GM21786 (cell line): Measurements from ENCODE around the gene FOXO6.
A peak's percentile ranks its signal among the peaks of the same experiment; 100 is the strongest.

Experiments used
- ATAC-seq: cut with Tn5 transposase; IDR thresholded peaks from one replicate; pipeline ENCODE4 v1.9.1; 2021; ENCODE audit not compliant: unreplicated experiment

The FOXO6 gene

DNA sequence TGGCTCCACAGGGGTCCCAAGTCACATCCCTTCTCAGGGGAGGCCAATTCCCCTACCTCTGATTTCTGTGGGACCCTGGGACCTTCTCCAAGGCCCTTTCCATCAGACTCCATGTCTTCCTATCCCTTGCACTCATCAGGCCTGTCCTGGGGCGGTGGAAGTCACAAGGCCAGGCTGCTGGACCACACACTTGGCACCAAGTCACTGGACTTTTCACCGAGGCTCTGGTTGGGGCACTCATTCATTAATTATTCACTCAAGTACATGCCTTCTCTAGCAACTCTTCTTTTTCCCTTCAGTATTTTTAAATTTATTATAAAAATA, 11.2 kb upstream of the FOXO6 start:
- ATAC-seq: no peak

DNA sequence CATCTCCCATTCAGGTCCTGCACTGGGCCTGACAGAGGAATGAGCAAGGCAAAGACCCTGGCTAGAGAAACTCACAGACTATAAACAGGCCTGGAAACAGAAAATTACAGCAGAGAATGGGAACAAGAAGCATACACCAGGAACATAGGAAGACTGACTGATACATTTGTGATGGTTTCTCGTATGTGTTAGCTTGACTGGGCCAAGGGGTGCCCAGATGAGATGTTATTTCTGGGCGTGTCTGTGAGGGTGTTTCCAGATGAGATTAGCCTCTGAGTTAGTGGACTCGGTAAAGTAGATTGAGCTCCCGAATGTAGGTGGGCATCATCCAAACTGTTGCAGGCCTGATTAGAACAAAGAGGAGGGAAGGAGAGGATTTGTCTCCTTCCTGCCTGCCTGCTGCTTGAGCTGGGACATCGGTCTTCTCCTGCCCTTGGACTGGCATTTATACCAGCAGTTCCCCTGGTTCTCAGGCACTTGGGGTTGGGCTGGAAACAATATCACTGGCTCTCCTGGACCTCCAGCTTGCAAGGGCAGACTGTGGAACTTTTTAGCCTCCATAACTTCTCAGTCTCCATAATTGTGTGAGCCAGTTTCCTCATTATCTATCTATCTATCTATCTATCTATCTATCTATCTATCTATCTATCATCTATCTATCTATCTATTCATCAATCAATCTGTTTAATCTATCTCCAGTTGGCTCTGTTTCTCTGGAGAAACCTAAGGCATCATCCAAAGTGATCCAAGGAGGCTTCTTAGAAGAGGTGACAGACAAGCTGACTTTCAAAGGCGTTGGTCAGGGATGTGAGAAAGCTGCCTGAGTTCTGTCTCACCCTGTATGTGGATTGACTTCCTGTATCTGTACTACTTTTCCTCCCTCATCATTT, 9.7 kb upstream of the FOXO6 start:
- ATAC-seq: no peak

DNA sequence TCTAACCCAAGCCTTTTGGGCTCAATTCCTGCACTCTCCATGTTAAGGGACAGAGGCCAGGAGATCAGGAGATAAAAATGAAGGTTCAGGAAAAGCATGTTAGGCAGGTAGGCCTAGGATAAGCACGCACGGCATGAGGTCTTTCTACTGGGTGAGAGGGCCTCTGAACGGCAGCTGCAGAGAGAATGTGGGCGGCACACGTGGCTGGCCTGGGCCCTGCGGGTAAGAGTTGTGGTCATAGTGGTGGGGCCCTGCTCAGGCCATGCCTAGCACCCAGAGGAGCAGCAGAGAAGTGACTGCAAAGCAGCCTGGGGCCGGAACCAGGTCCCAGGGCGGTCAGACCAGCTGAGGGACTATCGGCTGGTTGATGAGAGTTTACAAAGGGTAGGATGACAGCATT, 7.5 kb upstream of the FOXO6 start:
- ATAC-seq: peak; percentile 80

DNA sequence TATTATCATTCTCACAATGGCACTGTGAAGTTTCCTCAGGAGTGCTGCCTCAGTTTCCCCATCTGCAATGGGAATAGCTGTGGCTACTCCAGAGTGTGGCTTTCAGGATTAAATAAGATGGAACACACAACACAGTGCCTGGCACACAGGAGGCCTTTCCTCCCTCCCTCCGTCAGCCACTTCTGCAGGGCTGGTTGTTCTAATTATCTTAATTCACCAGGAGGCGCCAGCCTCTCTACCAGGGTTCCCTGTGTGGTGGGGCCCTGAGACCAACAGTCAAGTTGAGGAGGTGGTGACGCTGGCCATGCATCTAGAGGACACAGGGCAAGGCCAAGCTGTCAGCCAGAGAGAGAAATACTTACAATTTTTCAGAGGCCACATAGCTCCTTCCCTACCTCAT, 6.3 kb upstream of the FOXO6 start:
- ATAC-seq: no peak

DNA sequence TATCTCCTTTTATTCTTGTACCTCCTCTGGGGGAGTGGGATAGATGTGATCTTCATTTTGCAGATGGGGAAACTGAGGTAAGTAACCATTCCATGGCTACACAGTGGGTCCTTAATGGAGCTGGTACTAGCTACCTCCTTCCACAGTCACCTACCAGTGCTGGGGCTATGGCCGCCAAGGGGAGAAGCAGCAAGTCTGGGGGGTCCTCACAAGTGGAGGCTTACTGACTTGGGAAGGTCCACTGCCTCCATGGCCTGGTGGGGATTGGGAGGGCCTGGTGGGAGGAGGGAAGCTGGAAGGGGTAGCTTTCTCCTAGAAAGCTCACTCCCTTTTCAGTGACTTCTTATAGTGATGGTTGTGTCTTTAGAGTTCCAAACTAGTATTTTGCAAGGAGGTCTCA, 5.9 kb upstream of the FOXO6 start:
- no peak for ATAC-seq

DNA sequence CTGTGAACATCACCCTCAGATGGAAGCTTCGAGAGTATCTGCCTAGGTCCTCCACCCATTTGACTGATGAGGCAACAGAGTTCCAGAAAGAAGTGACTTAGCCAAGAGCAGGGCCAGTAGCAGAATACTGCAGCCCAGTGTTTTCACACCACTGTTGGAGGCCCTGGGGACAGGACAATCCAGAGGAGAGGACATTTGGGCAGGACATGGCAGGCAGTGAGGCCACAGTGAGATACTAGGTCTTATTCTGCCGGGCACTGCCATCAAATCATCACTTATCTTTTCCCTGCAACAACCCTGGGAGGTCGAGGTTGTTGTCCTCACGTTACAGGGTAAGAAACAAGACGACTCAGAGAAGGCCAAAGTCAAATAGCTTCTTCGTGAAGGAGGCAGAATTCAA, 5.5 kb upstream of the FOXO6 start:
- no peak for ATAC-seq

DNA sequence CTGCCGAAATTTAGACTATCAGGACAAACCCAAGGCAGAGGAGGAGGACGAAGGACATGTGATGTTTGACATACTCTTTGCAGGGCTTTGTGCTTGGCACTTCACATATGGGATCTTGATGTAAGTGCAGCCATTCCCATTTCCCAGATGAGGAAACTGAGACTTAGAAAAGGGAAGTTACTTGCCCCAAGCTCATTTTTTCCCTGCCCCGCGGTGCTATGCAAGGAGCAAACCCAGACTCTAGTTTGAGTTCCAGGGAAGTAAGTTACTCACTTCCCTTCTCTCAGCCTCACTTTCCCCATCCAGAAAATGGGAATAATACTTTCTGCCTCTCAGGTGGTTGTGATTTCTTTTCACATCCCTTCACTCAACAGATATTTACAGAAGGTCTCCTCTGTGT, 4.5 kb upstream of the FOXO6 start:
- no peak for ATAC-seq

DNA sequence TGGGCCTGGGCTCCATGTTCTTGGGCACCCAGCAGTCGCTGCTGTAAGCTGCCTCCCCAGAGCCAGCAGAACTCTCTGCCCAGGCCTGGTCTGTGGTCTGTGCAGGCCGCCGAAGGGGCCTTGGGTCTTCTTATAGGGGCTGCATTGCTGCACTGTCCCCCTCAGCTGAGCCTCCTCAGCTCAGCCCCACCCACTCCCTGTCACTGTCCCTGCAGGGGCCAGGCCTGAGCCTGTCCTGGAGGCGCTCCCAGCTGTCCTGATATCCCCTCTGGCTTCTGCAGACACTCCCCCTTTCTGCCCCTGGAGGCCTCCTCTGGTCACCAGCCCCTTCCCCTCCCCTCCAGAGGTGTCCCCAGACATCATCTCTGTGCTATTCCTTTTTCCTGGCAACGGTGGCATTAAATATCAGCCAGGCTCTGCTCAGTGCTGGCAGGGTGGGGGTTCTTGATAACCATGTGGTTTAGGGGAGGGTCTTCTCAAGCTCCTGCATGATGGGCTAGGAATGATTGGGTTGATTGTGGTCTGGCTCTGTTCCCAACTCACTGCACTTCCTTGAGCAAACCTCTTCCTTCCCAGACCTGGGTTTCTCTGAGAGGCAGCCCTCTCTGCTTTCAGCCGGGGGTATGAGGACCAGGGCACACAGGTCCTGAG, 3.7 kb upstream of the FOXO6 start:
- ATAC-seq: no peak

DNA sequence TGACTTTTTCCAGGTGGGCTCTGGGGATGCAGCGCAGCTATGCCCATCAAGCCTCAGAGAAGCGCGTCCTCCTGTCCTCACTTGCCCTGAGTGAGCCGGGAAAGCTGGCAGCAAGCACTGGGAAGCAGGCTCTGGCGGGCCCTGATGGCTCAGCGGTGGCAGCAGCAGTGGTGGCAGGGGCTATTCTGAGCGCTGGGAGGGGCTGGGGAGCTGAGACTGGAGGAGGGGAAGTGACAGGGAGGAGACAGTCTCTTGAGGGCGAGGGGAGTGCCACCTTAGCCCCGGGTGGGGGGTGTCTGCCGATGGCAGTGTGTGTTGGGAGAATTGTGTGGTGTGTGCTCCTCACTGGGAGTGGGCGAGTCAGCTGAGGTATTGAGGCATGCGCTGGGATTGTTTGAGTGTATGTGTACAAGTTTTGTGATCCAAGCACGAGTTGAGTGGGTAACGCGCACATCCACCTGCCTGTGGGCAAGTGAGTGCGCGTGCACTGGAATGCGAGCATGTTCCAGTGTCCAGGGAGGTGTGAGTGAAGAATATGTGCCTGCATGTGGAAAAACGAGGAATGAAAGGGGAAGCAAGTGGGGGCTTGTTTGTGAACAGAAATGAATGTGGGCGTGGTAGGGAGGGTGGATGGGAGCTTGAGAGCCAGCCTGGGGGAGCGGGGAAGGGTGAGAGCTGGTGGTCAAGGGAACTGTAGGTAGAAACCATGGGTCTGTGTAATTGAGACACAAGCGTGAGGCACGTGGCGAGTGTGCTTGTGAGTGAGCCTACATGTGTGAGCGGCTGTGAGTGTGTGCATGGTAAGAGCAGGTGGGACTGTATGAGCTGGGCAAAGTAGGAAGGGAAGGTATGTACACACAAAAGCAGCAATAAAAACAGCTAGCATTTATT, 2.9 kb upstream of the FOXO6 start:
- no peak for ATAC-seq

DNA sequence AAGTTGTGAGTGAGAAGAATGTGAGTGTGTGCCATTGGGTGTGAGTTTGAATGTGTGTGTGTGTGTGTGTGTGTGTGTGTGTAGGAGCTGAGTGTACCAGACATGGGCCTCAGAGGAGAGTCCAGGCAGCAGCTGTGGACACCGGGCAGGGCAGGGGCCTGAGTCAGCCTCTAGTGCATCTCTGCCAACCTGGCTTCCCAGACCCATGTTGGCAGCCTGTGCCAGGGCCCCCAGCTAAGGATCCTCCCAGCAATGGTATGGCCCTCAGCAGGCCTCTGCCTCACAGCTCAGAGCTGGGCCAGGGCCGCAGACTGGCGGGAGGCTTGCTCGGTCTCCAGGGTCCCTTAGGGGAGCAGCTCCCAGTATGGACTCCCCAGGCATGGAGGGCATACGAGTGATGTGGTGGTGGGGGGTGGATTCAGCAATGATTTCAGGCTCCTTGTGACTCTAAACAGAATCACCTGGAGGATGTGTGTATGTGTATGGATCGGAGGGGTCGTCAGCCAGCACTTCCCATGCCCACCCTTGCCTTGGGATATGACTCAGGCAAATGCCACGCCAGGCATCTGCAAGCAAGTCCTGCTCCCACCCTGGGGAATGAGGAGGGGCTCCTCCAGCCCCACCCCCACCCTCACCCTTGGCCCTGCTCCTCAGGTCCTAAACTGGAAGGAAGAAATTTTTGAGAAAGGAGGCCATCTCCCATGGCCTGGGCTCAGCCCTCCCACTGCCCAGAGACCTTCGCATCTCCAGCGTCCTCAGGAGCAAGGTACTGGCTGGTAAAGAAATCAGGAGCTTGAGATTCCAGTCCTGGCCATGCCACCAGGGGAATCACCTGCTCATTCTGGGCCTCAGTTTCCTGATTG, 1.8 kb upstream of the FOXO6 start:
- ATAC-seq: no peak

DNA sequence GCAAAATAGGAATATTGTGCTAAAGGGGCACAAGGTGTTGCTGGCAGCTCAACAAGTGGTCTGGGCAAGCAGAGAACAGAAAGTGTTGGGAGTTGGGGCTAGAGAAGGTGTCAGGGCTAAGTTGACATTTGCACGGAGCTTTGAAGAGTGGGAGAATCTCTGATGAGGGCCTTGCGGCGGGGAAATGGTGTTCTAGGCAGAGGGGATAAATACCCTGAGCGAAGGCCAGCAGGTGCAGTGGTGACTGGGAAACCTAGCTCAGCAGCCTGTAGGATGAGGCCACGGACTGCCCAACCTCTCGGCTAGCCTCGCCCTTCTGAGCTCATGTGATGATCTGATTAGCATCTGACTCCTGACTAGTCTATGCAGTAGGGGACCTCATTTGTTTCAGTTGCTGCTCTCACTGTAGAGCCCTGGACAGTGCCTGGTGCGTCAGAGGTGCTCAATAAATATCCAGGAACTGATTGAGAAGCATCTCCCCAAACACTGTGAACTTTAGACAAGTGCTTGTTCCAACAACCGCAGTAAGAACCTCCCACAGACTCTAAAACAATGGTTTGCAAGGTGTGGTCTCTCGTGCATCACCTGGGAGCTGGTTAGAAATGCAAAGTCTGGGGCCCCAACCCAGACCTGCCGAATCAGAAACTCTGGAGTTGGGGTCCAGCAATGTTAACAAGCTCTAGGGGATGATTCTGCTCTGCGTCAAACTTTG, 1.0 kb upstream of the FOXO6 start:
- ATAC-seq: no peak

DNA sequence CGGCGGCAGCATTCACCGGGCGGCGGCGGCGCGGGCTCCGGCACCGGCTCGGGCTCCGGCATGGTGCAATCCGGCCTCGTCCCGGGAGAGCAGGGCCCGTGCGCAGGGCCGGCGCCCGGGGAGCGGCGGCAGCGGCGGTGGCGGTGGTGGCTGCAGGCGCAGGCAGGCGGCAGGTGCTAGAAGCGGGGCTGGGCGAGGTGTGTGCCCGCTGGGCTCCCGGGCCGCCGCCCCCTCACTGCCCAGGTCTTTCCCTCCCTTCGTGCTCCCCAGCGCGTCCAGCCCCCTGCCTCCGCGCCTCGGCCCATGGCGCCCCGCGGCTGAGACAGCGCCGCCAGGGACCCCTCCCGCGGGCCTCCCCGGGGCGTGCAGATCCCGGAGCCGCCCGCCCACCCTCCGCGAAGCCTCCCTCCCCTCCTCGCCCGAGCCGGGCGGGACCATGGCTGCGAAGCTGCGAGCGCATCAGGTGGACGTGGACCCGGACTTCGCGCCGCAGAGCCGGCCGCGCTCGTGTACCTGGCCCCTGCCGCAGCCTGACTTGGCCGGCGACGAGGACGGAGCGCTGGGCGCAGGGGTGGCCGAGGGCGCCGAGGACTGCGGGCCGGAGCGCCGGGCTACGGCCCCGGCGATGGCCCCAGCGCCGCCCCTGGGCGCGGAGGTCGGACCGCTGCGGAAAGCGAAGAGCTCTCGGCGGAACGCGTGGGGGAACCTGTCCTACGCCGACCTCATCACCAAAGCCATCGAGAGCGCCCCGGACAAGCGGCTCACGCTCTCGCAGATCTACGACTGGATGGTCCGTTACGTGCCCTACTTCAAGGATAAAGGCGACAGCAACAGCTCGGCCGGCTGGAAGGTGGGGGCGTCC, 492 bp downstream of the FOXO6 start:
- ATAC-seq: peak; percentile 5

DNA sequence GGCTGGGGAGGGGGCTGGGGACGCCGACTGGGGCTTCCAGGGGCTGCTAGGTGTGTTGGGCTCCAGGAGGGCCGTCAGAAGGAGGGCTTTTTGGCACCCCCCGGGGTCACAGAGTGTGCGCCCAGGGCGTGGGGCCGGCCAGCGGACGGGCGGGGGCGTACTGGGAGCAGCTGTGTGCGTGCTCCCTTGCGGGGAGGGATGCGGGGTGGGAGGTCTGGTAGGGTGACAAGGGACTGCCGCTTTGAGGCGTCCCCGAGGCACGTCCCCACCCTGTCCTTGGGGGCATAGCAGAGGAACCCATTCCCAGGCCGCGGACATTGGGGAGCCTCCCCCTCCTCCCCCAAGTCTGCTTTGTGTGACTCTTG, 1.1 kb downstream of the FOXO6 start:
- ATAC-seq: no peak

DNA sequence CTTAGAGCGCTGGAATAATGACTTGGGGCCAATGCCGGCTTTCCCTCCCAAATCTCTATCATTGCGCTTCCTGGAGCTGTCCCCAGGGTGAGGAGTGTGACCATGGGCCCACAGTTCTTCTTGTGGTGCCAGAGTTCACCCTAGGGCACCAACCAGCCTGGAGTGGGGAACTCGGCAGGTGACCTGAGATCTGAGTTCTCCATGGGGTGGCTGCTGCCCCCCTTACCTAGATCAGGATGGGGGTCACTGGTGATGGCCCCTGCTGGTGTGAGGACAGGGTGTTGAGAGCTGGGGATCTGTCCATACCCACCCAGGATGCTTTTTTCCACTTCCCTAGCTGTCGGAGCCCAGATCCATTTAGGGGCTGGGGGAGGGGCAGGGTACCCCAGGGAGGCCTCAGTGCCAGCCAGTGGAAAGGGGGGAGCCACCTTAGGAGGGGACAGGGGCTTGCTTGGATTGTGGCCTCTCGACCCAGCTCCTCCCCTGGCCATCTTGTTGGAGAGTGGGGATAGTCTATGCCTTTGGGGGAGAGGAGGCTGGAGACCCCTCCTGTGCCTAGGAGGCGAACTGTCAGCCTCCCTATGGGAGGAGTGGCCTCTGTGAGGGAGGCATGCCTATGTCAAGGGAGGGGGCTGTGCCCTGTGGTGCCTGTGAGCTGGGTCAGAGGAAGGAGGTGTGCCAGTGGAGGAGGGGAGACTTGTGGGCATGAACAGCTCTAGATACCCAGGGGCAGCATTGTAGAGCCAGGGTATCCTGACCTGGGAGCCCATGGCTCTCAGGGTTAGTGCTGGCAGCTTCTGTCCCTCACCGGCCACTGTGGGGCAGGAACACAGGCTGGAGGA, 1.7 kb downstream of the FOXO6 start:
- ATAC-seq: no peak

DNA sequence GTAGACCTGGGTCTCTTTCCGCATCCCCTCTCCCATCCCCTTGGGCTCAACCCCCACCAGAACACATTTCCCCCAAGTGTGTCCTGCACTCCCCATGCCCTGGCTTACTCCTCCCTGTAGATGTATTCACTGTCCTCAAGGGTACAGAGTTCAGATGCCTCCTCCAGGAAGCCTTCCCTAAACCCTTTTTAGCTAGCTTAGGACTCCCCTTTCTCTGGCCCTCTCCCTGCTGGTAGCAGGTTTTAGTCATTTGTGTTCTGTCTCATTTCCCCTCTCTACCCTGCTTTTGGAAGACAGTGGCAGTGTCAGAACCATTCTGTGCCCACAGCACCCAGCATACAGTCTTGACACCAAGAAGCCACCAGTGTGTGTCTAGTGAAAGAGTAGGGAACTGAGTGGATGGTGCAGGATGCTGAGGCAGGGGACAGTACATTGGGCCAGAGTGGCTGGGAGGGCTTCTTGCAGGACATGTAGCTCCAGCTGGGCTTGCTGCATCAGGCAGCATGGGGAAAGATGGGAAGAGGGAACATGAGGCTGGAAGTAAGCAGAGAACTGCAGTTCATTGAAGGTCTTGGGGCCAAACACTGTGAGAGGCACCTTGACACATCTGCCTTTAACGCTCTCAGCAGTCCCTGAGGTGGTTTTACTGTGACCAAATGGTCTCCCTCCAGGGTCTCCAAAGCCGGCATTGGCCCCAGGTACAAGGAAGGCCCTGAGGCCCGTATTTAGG, 2.5 kb downstream of the FOXO6 start:
- ATAC-seq: no peak

DNA sequence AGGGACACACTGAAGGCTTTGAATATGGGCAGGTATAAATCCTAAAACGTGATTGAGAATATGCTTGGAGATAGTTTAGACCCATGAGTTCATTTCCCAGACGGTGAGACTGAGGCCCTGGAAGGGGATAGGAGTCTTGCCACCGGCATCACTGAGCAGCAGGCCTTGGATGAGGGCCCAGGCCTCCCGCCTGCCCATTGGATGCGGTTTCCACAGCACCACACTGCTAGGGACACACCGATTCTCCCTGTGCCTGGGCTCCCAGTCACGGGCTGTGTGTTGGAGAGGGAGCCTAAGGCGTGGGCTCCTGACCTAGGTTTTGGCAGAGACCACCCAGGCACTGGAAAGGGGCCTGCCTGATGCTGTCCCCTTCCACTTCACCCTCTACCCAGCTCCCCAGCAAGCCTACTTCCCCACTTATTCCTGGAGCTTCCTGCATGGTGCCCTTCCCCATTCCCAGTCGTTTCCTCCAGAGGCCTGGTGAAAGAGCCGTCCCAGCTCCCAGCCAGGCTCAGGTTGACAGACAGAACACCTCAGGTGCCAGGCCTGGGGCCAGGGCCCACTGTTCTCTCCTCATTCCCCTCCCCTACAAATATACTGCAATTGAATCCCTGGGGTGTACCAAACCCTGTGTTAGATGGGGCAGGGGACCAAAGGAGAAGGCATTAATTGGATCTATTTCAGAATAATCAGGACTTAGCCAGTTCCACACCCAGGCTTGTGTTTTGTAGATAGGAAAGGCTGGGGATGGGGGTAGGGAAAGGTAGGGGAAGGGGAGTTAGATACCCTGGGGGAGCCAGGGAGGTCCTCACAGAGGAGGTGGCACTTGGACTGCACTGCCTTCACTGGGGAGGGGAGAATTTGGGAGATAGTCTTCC, 3.4 kb downstream of the FOXO6 start:
- no peak for ATAC-seq

DNA sequence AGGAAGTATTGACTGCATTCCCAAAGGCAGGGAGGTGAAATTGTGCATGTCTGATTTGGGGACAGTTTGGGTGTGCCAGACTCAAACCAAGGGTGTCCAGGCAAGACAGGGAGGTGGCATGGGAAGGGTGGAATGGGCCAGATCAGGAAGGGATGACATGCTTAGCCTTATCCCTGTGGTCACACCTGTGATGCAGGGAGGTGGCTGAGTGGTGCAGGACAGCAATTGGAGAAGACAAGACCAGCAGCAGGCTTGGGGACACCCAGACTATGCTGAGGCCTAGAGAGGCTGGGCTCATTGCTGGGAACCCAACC, 4.0 kb downstream of the FOXO6 start:
- ATAC-seq: no peak
